ENCODE measurements around the gene CACFD1.

DNA sequence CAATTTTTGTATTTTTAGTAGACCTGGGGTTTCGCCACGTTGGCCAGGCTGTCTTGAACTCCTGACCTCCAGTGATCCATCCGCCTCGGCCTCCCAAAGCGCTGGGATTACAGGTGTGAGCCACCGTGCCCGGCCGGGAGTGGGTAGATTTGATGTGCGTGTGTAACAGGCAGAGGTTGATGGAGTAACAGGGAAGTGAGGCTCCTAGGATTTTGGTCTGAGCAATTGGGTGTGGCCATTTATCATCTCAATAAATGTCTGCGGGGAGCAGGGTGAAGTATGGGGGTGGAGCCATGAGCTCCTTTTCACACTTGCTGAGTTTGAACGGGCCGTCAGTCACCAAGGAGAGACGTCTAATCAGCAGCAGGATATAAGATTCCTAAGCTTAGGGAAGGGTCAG lies 40.8 kb upstream of the CACFD1 start:
- TF ChIP-seq, protein P1, sequence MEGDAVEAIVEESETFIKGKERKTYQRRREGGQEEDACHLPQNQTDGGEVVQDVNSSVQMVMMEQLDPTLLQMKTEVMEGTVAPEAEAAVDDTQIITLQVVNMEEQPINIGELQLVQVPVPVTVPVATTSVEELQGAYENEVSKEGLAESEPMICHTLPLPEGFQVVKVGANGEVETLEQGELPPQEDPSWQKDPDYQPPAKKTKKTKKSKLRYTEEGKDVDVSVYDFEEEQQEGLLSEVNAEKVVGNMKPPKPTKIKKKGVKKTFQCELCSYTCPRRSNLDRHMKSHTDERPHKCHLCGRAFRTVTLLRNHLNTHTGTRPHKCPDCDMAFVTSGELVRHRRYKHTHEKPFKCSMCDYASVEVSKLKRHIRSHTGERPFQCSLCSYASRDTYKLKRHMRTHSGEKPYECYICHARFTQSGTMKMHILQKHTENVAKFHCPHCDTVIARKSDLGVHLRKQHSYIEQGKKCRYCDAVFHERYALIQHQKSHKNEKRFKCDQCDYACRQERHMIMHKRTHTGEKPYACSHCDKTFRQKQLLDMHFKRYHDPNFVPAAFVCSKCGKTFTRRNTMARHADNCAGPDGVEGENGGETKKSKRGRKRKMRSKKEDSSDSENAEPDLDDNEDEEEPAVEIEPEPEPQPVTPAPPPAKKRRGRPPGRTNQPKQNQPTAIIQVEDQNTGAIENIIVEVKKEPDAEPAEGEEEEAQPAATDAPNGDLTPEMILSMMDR (IDR thresholded peaks at IDR 0.05) = no peak
- no peak for TF ChIP-seq POLR2A (IDR thresholded peaks at IDR 0.05)

All from testis (tissue), 2 donors.